ENCODE measurements around the gene ACTRT2.

Gene ACTRT2

GRCh38 chr1:3015744-3016143, 5.5 kb upstream of the ACTRT2 start:
- peaks cover 6% of the 10 kb centered on the region for H3K9me3 ChIP-seq (ENCODE audit: control insufficient read depth, low read length)
- H3K4me3 ChIP-seq (ENCODE audit: low read length): no peak overlapping the region
- peaks cover 48% of the 10 kb centered on the region for H3K27me3 ChIP-seq (replicated peaks; ENCODE audit: control insufficient read depth, insufficient read depth, low read length)
- no peak for DNase-seq (ENCODE audit: low read depth)
- H3K36me3 ChIP-seq (ENCODE audit: control insufficient read depth, insufficient read depth, low read length, severe bottlenecking): no peaks in the 10 kb centered on the region
- peaks cover 6% of the 10 kb centered on the region for H3K4me1 ChIP-seq (ENCODE audit: control insufficient read depth, insufficient read depth, low read length)
- H3K9ac ChIP-seq (ENCODE audit: low read length): no peak overlapping the region

- no peak for DNase-seq (ENCODE audit: low read depth)
Observed at GRCh38 chr1:3016641-3017439, 4.4 kb upstream of the ACTRT2 start.

GRCh38 chr1:3017440-3018050, 3.7 kb upstream of the ACTRT2 start:
- Histone ChIP-seq H3K36me3 (ENCODE audit: control insufficient read depth, insufficient read depth, low read length, severe bottlenecking) (no peaks in the 10 kb centered on the region), H3K4me3 (ENCODE audit: low read length) (no peak overlapping the region), H3K9me3 (ENCODE audit: control insufficient read depth, low read length) (no peaks in the 10 kb centered on the region), H3K27me3 (replicated peaks; ENCODE audit: control insufficient read depth, insufficient read depth, low read length) (peaks cover 39% of the 10 kb centered on the region), H3K9ac (ENCODE audit: low read length) (no peak overlapping the region), H3K4me1 (ENCODE audit: control insufficient read depth, insufficient read depth, low read length) (no peaks in the 10 kb centered on the region)
- DNase-seq (ENCODE audit: low read depth): no peak

More at GRCh38 chr1:3016641-3017439, 4.4 kb upstream of the ACTRT2 start:
- Histone ChIP-seq H3K36me3 (ENCODE audit: control insufficient read depth, insufficient read depth, low read length, severe bottlenecking) (no peaks in the 10 kb centered on the region), H3K27me3 (replicated peaks; ENCODE audit: control insufficient read depth, insufficient read depth, low read length) (peaks cover 38% of the 10 kb centered on the region), H3K4me1 (ENCODE audit: control insufficient read depth, insufficient read depth, low read length) (peaks cover 5% of the 10 kb centered on the region), H3K9me3 (ENCODE audit: control insufficient read depth, low read length) (no peaks in the 10 kb centered on the region), H3K4me3 (ENCODE audit: low read length) (no peak overlapping the region), H3K9ac (ENCODE audit: low read length) (no peak overlapping the region)

GRCh38 chr1:3018051-3018471, 3.2 kb upstream of the ACTRT2 start:
- no peak for DNase-seq (ENCODE audit: low read depth)
- no peaks in the 10 kb centered on the region for H3K4me1 ChIP-seq (ENCODE audit: control insufficient read depth, insufficient read depth, low read length)
- H3K36me3 ChIP-seq (ENCODE audit: control insufficient read depth, insufficient read depth, low read length, severe bottlenecking): no peaks in the 10 kb centered on the region
- no peaks in the 10 kb centered on the region for H3K9me3 ChIP-seq (ENCODE audit: control insufficient read depth, low read length)
- no peak overlapping the region for H3K4me3 ChIP-seq (ENCODE audit: low read length)
- H3K27me3 ChIP-seq (replicated peaks; ENCODE audit: control insufficient read depth, insufficient read depth, low read length): peaks cover 39% of the 10 kb centered on the region
- no peak overlapping the region for H3K9ac ChIP-seq (ENCODE audit: low read length)

GRCh38 chr1:3018576-3018975, 2.7 kb upstream of the ACTRT2 start:
- no peak for DNase-seq (ENCODE audit: low read depth)
- Histone ChIP-seq H3K27me3 (replicated peaks; ENCODE audit: control insufficient read depth, insufficient read depth, low read length) (peaks cover 37% of the 10 kb centered on the region), H3K9me3 (ENCODE audit: control insufficient read depth, low read length) (no peaks in the 10 kb centered on the region), H3K4me3 (ENCODE audit: low read length) (no peak overlapping the region), H3K36me3 (ENCODE audit: control insufficient read depth, insufficient read depth, low read length, severe bottlenecking) (no peaks in the 10 kb centered on the region), H3K9ac (ENCODE audit: low read length) (no peak overlapping the region), H3K4me1 (ENCODE audit: control insufficient read depth, insufficient read depth, low read length) (no peaks in the 10 kb centered on the region)

GRCh38 chr1:3019007-3019515, 2.2 kb upstream of the ACTRT2 start:
- Histone ChIP-seq H3K27me3 (replicated peaks; ENCODE audit: control insufficient read depth, insufficient read depth, low read length) (peaks cover 32% of the 10 kb centered on the region), H3K4me1 (ENCODE audit: control insufficient read depth, insufficient read depth, low read length) (no peaks in the 10 kb centered on the region), H3K9ac (ENCODE audit: low read length) (no peak overlapping the region), H3K36me3 (ENCODE audit: control insufficient read depth, insufficient read depth, low read length, severe bottlenecking) (no peaks in the 10 kb centered on the region), H3K9me3 (ENCODE audit: control insufficient read depth, low read length) (no peaks in the 10 kb centered on the region), H3K4me3 (ENCODE audit: low read length) (no peak overlapping the region)
- no peak for DNase-seq (ENCODE audit: low read depth)

- H3K4me3 ChIP-seq (ENCODE audit: low read length): no peak overlapping the region
- H3K36me3 ChIP-seq (ENCODE audit: control insufficient read depth, insufficient read depth, low read length, severe bottlenecking): no peaks in the 10 kb centered on the region
- no peaks in the 10 kb centered on the region for H3K9me3 ChIP-seq (ENCODE audit: control insufficient read depth, low read length)
- no peak for DNase-seq (ENCODE audit: low read depth)
- no peak overlapping the region for H3K9ac ChIP-seq (ENCODE audit: low read length)
- H3K27me3 ChIP-seq (replicated peaks; ENCODE audit: control insufficient read depth, insufficient read depth, low read length): peaks cover 27% of the 10 kb centered on the region
- no peaks in the 10 kb centered on the region for H3K4me1 ChIP-seq (ENCODE audit: control insufficient read depth, insufficient read depth, low read length)
Observed at GRCh38 chr1:3019516-3020051, 1.7 kb upstream of the ACTRT2 start.

GRCh38 chr1:3020263-3020909, 881 bp upstream of the ACTRT2 start:
- Histone ChIP-seq H3K4me1 (ENCODE audit: control insufficient read depth, insufficient read depth, low read length) (no peaks in the 10 kb centered on the region), H3K27me3 (replicated peaks; ENCODE audit: control insufficient read depth, insufficient read depth, low read length) (peaks cover 19% of the 10 kb centered on the region), H3K4me3 (ENCODE audit: low read length) (no peak overlapping the region), H3K9me3 (ENCODE audit: control insufficient read depth, low read length) (no peaks in the 10 kb centered on the region), H3K36me3 (ENCODE audit: control insufficient read depth, insufficient read depth, low read length, severe bottlenecking) (no peaks in the 10 kb centered on the region), H3K9ac (ENCODE audit: low read length) (no peak overlapping the region)
- DNase-seq (ENCODE audit: low read depth): no peak

GRCh38 chr1:3021801-3022401, 634 bp downstream of the ACTRT2 start:
- Histone ChIP-seq H3K4me1 (ENCODE audit: control insufficient read depth, insufficient read depth, low read length) (no peaks in the 10 kb centered on the region), H3K36me3 (ENCODE audit: control insufficient read depth, insufficient read depth, low read length, severe bottlenecking) (no peaks in the 10 kb centered on the region), H3K9me3 (ENCODE audit: control insufficient read depth, low read length) (no peaks in the 10 kb centered on the region), H3K27me3 (replicated peaks; ENCODE audit: control insufficient read depth, insufficient read depth, low read length) (peaks cover 15% of the 10 kb centered on the region), H3K4me3 (ENCODE audit: low read length) (no peak overlapping the region), H3K9ac (ENCODE audit: low read length) (no peak overlapping the region)
- no peak for DNase-seq (ENCODE audit: low read depth)

- H3K4me1 ChIP-seq (ENCODE audit: control insufficient read depth, insufficient read depth, low read length): no peaks in the 10 kb centered on the region
Observed at GRCh38 chr1:3022511-3022973, 1.3 kb downstream of the ACTRT2 start.

GRCh38 chr1:3022976-3023375, 1.7 kb downstream of the ACTRT2 start:
- Histone ChIP-seq H3K9ac (ENCODE audit: low read length) (no peak overlapping the region), H3K4me3 (ENCODE audit: low read length) (no peak overlapping the region), H3K9me3 (ENCODE audit: control insufficient read depth, low read length) (no peaks in the 10 kb centered on the region), H3K27me3 (replicated peaks; ENCODE audit: control insufficient read depth, insufficient read depth, low read length) (peaks cover 20% of the 10 kb centered on the region), H3K4me1 (ENCODE audit: control insufficient read depth, insufficient read depth, low read length) (no peaks in the 10 kb centered on the region), H3K36me3 (ENCODE audit: control insufficient read depth, insufficient read depth, low read length, severe bottlenecking) (no peaks in the 10 kb centered on the region)
- DNase-seq (ENCODE audit: low read depth): no peak

More at GRCh38 chr1:3022511-3022973, 1.3 kb downstream of the ACTRT2 start:
- Histone ChIP-seq H3K27me3 (replicated peaks; ENCODE audit: control insufficient read depth, insufficient read depth, low read length) (peaks cover 20% of the 10 kb centered on the region), H3K9ac (ENCODE audit: low read length) (no peak overlapping the region), H3K36me3 (ENCODE audit: control insufficient read depth, insufficient read depth, low read length, severe bottlenecking) (no peaks in the 10 kb centered on the region), H3K4me3 (ENCODE audit: low read length) (no peak overlapping the region), H3K9me3 (ENCODE audit: control insufficient read depth, low read length) (no peaks in the 10 kb centered on the region)
- DNase-seq (ENCODE audit: low read depth): no peak

All from adipocyte (in vitro differentiated cells).